Muscle of arm (tissue), 14 donors: ENCODE measurements around the gene PDRG1. TPM values are rescaled to one million over a fixed set of nuclear protein-coding genes. Genes with fewer than 3 reads are reported as not detected.

Source experiments
- DNase-seq: peaks from one replicate; pipeline ENCODE4 v3.0.0-alpha.2; 2013
- long read RNA-seq, 11 donors: transcript quantifications; one replicate each; lab custom pipeline, GENCODE V29; 2026
- polyA plus RNA-seq, 12 donors: library from polyadenylated mRNA; unstranded; fragments of 120-200 nt; gene quantifications; one replicate each; pipeline ENCODE4 v1.2.1, GENCODE V29; 2013; ENCODE audit not compliant: insufficient read length in 12 of 12

PDRG1 gene
- 10 to 100 TPM in 10 of 12 donors, 1 to 10 TPM in 1, not detected in 1; 8.9 to 35.8 (median 15.8) TPM for polyA plus RNA-seq
- long read RNA-seq, donor 1, transcript PDRG1-201 (5 exons, 1,998 nt), result major isoform, 14 of 14 reads
- long read RNA-seq, donor 1, partial matches to known transcripts, result 0 of 14 reads
- long read RNA-seq, donor 1, other reads (novel, unspliced or antisense), result 0 of 14 reads
- long read RNA-seq, donor 2, transcript PDRG1-201 (5 exons, 1,998 nt), result major isoform, 27 of 27 reads
- long read RNA-seq, donor 2, partial matches to known transcripts, result 0 of 27 reads
- long read RNA-seq, donor 2, other reads (novel, unspliced or antisense), result 0 of 27 reads
- long read RNA-seq, donor 3, partial matches to known transcripts, result 0 of 1 reads
- long read RNA-seq, donor 3, other reads (novel, unspliced or antisense), result 0 of 1 reads
- long read RNA-seq, donor 4, transcript PDRG1-201 (5 exons, 1,998 nt), result major isoform, 6 of 6 reads
- long read RNA-seq, donor 4, partial matches to known transcripts, result 0 of 6 reads
- long read RNA-seq, donor 4, other reads (novel, unspliced or antisense), result 0 of 6 reads
- long read RNA-seq, donor 5, transcript PDRG1-201 (5 exons, 1,998 nt), result major isoform, 26 of 26 reads
- long read RNA-seq, donor 5, partial matches to known transcripts, result 0 of 26 reads
- long read RNA-seq, donor 5, other reads (novel, unspliced or antisense), result 0 of 26 reads
- long read RNA-seq, donor 6, transcript PDRG1-201 (5 exons, 1,998 nt), result major isoform, 11 of 11 reads
- long read RNA-seq, donor 6, partial matches to known transcripts, result 0 of 11 reads
- long read RNA-seq, donor 6, other reads (novel, unspliced or antisense), result 0 of 11 reads
- long read RNA-seq, donor 7, transcript PDRG1-201 (5 exons, 1,998 nt), result major isoform, 7 of 7 reads
- long read RNA-seq, donor 7, partial matches to known transcripts, result 0 of 7 reads
- long read RNA-seq, donor 7, other reads (novel, unspliced or antisense), result 0 of 7 reads
- long read RNA-seq, donor 8, transcript PDRG1-201 (5 exons, 1,998 nt), result major isoform, 18 of 18 reads
- long read RNA-seq, donor 8, partial matches to known transcripts, result 0 of 18 reads
- long read RNA-seq, donor 8, other reads (novel, unspliced or antisense), result 0 of 18 reads
- long read RNA-seq, donor 9, transcript PDRG1-201 (5 exons, 1,998 nt), result major isoform, 10 of 10 reads
- long read RNA-seq, donor 9, partial matches to known transcripts, result 0 of 10 reads
- long read RNA-seq, donor 9, other reads (novel, unspliced or antisense), result 0 of 10 reads
- long read RNA-seq, donor 10, transcript PDRG1-201 (5 exons, 1,998 nt), result major isoform, 24 of 30 reads
- long read RNA-seq, donor 10, partial matches to known transcripts, result 6 of 30 reads
- long read RNA-seq, donor 10, other reads (novel, unspliced or antisense), result 0 of 30 reads
- long read RNA-seq, donor 11, transcript PDRG1-201 (5 exons, 1,998 nt), result major isoform, 16 of 16 reads
- long read RNA-seq, donor 11, partial matches to known transcripts, result 0 of 16 reads
- long read RNA-seq, donor 11, other reads (novel, unspliced or antisense), result 0 of 16 reads

DNA sequence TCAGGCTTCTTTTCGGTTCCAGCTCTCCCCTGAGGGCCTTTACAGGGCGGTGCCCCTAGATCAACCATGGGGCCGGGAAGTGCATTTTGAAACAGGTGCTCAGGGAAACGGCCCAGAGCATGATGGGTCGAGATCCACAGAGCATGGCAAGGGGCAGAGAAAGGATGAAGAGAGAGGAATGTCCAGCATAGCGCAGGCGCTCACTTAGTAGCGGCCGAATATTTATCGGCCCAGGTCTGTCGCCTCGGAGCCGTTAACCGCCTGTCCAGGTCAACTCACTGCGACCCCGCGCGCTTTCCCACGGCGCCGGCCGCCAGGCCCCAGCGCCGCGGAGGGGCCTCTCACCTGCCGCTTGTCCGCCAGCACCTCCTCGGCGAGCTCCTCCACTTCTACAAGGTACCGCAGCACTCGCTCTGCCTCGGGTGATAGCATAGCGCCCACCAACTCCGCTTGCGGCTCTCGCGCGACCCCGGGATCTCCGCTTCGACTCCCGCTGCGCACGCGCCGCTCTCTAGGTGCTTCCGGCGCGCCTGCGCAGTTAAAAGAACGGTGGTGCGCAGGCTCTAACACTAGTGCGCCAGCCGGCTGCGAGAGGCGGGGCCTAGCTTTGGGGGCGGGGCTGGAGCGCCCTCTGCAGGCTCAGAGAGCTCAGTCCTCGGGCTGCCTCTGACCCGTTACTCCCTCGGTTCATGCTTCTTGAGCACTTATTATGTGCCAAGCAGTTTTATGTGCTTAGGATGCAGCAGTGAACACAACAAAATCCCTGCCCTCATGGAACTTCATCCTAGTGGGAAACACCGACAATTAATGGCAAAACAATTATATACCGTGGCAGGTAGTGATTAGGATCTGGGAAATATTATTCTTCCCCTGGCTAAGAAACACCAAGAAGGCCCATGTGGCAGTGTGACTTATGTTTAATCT is at the start of gene PDRG1:
Gene PDRG1, minus strand, starts transcription at position 517 of the 924 bp plus-strand sequence. Its CDS starts 85 bp downstream, at position 432.
- DNase-seq, result peak; percentile 96

DNA sequence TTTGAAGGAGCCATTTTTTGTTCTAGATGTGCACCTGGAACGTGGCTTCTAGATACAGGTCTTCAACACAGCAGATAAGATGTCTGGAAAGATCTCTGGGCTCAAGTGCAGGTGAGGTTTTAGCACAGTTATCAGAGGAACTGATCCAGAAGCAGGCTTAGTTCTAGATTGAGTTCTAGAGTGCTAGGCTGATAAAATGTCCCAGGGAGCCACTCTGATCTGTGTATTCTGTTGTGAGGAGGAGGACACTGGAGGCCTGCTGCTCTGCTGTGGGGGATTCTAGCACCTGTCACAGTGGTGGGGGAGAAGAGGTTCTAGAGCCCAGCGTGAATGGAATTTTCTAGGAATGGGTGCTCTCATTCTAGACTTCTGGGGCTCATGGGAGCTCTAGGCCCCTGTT is 46.4 kb upstream of the PDRG1 start:
- no peak for DNase-seq

DNA sequence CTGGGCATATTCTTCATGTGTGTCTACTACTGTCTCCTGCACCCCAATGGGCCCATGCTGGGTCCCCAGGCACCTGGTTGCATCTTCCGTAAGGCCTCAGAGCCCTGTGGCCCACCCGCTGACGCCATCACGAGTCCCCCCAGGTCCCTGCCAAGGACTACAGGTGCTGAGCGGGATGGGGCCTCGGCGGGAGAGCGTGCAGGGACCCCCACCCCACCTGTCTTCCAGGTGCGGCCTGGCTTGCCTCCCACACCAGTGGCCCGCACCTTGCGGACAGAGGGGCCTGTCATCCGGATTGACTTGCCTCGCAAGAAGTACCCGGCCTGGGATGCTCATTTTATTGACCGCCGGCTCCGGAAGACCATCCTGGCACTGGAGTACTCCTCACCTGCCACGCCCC is 45.1 kb upstream of the PDRG1 start:
- DNase-seq, result no peak

- no peak for DNase-seq
Measured at GRCh38 chr20:31992086-31992485, 40.2 kb upstream of the PDRG1 start.

- no peak for DNase-seq
Measured at GRCh38 chr20:31991339-31991705, 39.5 kb upstream of the PDRG1 start.

GRCh38 chr20:31990641-31991338 is 38.9 kb upstream of the PDRG1 start:
- DNase-seq, result no peak

GRCh38 chr20:31989030-31989645 is 37.3 kb upstream of the PDRG1 start:
- no peak for DNase-seq

- DNase-seq, result no peak
Measured at GRCh38 chr20:31988430-31989015, 36.7 kb upstream of the PDRG1 start.

DNA sequence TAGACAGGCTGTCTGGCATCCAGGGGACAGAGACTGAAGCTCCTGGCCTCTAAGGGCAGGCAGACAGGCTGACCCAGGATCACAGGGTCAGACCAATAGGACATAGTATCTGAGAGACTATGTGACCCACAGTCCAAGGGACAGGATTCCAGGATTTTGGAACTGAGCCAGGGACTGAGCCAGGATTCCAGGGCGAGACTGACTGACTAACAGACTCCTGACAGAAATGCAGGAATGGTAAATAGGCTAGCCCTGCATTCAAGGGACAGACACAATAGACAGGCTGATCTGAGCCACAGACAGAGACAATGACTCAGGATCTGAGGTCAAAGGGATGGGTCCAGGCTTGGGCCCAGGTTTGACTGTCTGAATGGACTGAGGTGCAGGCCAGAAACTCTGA is 35.9 kb upstream of the PDRG1 start:
- no peak for DNase-seq

DNA sequence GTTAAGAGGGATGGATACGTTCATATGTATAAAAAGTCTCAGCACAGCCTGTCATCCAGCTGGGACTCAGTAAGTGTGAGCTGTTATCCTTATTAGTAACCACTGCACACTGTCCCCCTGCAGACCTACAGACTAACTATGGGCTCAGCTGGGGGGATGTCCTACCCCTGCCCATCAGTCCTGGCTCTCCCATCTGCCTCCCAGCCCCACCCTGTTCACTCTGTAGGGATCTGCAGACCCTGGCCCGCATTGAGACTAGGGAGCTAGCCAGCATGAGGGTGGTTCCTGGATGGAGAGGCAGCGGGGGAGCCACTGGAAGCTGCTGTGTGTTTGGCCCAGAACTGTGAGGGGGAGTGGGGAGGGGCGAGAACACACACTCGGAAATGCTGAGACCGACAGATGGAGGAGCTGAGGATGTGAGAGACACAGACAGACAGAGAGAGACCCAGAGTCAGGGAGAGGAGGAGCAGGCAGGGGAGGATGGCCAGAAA is 33.2 kb upstream of the PDRG1 start:
- DNase-seq, result no peak

- DNase-seq, result no peak
Measured at GRCh38 chr20:31981784-31982183, 29.9 kb upstream of the PDRG1 start.

DNA sequence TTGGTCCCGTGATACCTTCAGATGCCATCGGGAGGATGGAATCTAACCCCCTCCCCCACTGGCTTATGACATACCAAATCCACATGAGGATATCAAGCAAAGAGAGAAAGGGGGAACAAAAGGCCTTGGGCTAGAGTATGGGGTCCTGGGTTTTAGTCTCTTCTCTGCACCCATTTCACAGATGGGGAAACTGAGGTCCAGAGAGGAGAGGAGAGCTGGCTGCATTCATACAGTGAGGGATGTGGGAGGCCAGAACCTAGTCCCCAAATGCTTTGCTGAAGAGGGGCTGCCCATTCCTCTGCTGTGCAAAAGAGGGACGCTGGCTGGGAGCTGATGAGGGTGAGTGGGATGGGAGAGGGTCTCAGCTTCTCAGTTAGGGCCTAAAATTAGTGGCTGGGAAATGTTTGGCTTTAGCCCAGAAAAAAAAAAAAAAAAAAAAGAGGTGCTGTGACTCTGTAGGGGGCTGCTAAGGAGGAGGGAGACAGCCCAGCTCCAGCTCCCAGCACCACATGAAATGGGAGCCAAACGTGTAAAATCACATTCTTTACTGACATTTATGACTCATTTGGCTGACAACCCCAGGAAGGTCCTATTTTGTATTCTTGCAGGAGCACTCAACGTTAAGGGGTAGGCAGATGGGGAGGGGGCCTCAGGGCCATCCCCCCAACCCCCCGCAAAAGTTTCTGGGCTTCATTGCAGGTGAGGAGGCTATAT is 28.0 kb upstream of the PDRG1 start:
- no peak for DNase-seq

- DNase-seq, result no peak
Measured at GRCh38 chr20:31977080-31977479, 25.2 kb upstream of the PDRG1 start.

DNA sequence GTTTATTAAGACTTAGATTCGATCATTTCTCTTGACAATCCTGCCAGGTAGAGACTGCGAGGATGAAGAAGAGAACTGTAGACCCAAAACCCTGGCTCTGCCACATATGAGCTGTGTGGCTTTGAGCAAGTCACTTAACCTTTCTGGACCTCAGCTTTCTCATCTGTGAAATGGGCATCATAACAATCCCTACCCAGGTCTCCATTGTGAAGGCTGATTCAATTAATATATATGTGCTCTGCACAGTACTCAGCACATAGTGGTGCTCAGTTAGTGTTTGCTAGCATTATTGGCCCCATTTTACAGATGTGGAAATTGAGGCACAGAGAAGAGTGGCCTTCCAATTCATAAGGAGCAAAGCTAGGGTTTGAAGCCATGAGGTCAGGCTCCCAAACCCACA is 24.0 kb upstream of the PDRG1 start:
- DNase-seq, result no peak

GRCh38 chr20:31974951-31975487 is 23.2 kb upstream of the PDRG1 start:
- DNase-seq, result no peak

DNA sequence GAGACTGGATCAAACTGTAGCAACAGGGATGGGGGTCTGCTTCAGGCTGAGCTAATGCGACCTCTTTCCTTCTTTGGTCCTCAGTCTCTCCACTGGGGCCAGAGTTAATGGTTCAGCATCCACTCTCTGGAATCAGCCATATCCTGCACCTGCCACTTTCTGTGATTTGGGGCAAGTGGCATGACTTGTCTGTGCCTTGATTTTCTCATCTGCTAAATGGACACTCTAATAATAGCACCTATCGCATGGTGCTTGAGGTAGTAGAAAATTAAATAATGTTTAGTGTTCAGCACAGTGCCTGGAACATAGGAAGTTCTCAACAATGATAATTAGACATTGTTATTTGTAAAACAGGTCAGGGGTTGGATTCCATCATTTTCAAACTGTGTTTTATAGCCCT is 22.4 kb upstream of the PDRG1 start:
- DNase-seq, result no peak

GRCh38 chr20:31972471-31973021 is 20.7 kb upstream of the PDRG1 start:
- no peak for DNase-seq
